ENCODE data around the gene TRAF7. TPM values are rescaled to one million over a fixed set of nuclear protein-coding genes. Genes with fewer than 3 reads are reported as not detected.
"Not testable (repeated sequence)": the region's sequence is repeated elsewhere in the genome, so short reads cannot be mapped to it uniquely, and the experiment has no call there.

TRAF7 gene
- total and polyA plus RNA-seq, 2 of the 8 experiments (the other 6 are each of a cell fraction or from before 2014, with no cell fraction given) = 96.8 to 148 TPM

DNA sequence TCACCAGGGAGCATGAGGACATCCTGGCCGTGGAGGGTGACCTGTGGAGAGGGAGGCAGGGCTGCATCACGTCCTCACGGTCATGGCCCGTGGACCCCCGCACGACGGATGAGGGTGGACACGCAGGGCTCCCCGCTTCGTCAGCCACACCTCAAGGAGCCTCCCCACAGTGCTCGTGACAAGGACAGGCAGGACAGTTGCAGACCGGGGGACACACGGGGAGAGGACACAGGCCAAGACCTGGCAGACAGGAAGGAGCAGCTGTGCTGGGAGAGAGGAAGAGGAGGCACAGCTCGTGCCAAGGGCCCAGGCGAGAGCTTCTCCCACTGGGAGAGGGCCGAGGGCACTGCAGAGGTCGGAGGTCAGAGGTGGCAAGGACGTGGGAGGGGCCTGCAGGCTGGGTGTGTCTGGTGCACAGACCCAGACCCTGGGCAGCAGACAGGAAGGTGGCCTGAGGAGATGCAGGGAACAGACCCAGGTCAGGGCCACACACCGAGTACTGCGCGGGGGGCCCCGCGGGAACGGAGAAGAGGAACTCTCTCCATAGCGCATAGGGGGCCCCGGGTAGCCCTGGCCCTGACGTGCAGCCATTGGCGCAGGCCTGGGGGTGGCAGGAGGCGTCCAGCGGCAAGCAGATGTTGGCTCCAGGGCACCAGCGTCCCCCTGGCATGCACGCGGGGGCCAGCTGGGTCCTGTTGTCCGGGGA lies 40.5 kb upstream of the TRAF7 start:
- H3K9me3 ChIP-seq (ENCODE audit: insufficient read depth in 2 of 2, low read depth in 1 of 2, low read length in 1 of 2); H2BK120ac ChIP-seq (replicated peaks; ENCODE audit: low read depth, low read length); H3K79me2 ChIP-seq (ENCODE audit: control insufficient read depth in 1 of 2, insufficient read depth in 2 of 2, low read length in 2 of 2); H3K27me3 ChIP-seq (replicated peaks in 1 of 4; ENCODE audit: control insufficient read depth in 3 of 4, extremely low read depth in 1 of 4, insufficient read depth in 3 of 4, low read length in 3 of 4); H3K79me1 ChIP-seq (ENCODE audit: low read depth, low read length); FAIRE-seq; H3K14ac ChIP-seq (ENCODE audit: insufficient read length); H3K56ac ChIP-seq (replicated peaks; ENCODE audit: insufficient read length, low read depth, low read length); H3K23ac ChIP-seq (ENCODE audit: insufficient read length); H4K5ac ChIP-seq (ENCODE audit: insufficient read length, low read depth, low read length); H3K4me2 ChIP-seq (ENCODE audit: insufficient read depth in 1 of 2, low read depth in 2 of 2, low read length in 2 of 2); H2BK15ac ChIP-seq (ENCODE audit: low read length); H4K8ac ChIP-seq (ENCODE audit: extremely low read depth, insufficient read depth, low read length); H2AFZ ChIP-seq (ENCODE audit: low read length); H3K23me2 ChIP-seq (ENCODE audit: low read depth, low read length); H2BK12ac ChIP-seq (ENCODE audit: low read depth, low read length); H3K4me3 ChIP-seq (ENCODE audit: extremely low read depth in 1 of 4, insufficient read depth in 2 of 4, low read depth in 3 of 4, low read length in 4 of 4); H2AK5ac ChIP-seq (ENCODE audit: low read depth, low read length); H2BK5ac ChIP-seq (ENCODE audit: low read depth, low read length); H3K18ac ChIP-seq (ENCODE audit: extremely low read depth, low read length); POLR2A ChIA-PET (ENCODE audit: partially characterized antibody); H2BK20ac ChIP-seq (ENCODE audit: low read length); DNase-seq (ENCODE audit: low read depth in 1 of 2, low spot score in 2 of 2); H3K4ac ChIP-seq (replicated peaks; ENCODE audit: insufficient read length, low read depth, low read length); H3K27ac ChIP-seq (ENCODE audit: low read depth, low read length); H4K20me1 ChIP-seq (replicated peaks in 1 of 2; ENCODE audit: control insufficient read depth in 1 of 2, insufficient read depth in 2 of 2, low read length in 2 of 2); H3K4me1 ChIP-seq (replicated peaks in 1 of 4; ENCODE audit: control insufficient read depth in 3 of 4, insufficient read depth in 4 of 4, low read length in 3 of 4); H3K9ac ChIP-seq (replicated peaks in 1 of 4; ENCODE audit: extremely low read depth in 1 of 4, low read depth in 3 of 4, low read length in 3 of 4); H4K91ac ChIP-seq (replicated peaks; ENCODE audit: insufficient read length, low read length): not testable (repeated sequence)
- CTCF ChIA-PET (ENCODE audit: partially characterized antibody) = interaction anchor here (1.0 kb wide), 1 partner anchor 111 kb away, joined by 3 read pairs; no protein-coding TSS in a partner anchor
- 92% methylated on average over 18 of the region's 34 CpGs; no CpG with 5 or more reads in 1 of the 2 experiments for WGBS, 2 experiments (ENCODE audit: extremely low coverage in 1 of 2, insufficient coverage in 1 of 2, insufficient read length in 1 of 2, insufficient replicate concordance in 2 of 2, low coverage in 1 of 2, low lambda C conversion rate in 2 of 2, missing lambda C conversion rate in 1 of 2)
- H3K36me3 ChIP-seq (ENCODE audit: control insufficient read depth in 2 of 4, insufficient read depth in 4 of 4, low read length in 3 of 4) = peaks cover 0 to 20% (median 0%) of the 10 kb centered on the region in 4 experiments; a peak in 1 of 8 replicates
